Astrocyte of the cerebellum (primary cell): ENCODE data around the gene NTMT1.

ENCODE experiments used
- DNase-seq: peaks from one replicate; pipeline ENCODE4 v3.0.0-alpha.2; 2011; ENCODE audit warnings: low read depth
- H3K4me3 ChIP-seq: 2 replicates; pipeline ENCODE4 v1.5.1; 2011; ENCODE audit warnings: mild to moderate bottlenecking, low read depth, low read length, moderate library complexity
- in situ Hi-C: cut with HindIII; loops from 2 replicates; pipeline ENCODE4 v1.10.0; 2017; ENCODE audit warnings: low sequenced_read_pairs
- TF ChIP-seq, protein P1 (sequence below): IDR thresholded peaks from 2 replicates; pipeline ENCODE4 v1.5.1; 2012; ENCODE audit warnings: low read length, low read depth, moderate library complexity, mild to moderate bottlenecking; ENCODE audit errors: missing control alignments

NTMT1 gene

DNA sequence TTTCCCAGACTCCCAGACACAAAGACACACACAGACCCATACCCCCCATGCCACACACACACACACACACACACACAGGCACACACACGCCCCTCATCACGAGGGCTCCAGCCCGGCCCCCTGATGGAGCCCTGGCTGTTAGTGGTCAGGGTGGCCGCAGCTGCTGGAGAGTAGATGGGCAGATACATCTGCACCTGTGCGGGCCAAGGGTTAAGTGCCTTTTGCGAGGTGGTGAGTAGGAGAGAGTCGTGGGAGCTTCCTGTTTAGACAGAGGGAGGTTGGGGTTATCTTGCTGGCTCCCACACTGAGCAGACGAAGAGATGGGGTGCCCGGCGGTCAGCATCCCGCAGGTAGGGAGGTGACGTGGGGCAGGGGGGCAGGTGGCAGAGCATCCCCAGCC, 47.6 kb downstream of the NTMT1 start:
- in situ Hi-C loops: loop anchor here (10.0 kb wide), 1 partner anchor 51 kb away; no protein-coding TSS in a partner anchor
- TF ChIP-seq, protein P1, sequence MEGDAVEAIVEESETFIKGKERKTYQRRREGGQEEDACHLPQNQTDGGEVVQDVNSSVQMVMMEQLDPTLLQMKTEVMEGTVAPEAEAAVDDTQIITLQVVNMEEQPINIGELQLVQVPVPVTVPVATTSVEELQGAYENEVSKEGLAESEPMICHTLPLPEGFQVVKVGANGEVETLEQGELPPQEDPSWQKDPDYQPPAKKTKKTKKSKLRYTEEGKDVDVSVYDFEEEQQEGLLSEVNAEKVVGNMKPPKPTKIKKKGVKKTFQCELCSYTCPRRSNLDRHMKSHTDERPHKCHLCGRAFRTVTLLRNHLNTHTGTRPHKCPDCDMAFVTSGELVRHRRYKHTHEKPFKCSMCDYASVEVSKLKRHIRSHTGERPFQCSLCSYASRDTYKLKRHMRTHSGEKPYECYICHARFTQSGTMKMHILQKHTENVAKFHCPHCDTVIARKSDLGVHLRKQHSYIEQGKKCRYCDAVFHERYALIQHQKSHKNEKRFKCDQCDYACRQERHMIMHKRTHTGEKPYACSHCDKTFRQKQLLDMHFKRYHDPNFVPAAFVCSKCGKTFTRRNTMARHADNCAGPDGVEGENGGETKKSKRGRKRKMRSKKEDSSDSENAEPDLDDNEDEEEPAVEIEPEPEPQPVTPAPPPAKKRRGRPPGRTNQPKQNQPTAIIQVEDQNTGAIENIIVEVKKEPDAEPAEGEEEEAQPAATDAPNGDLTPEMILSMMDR: no peak
- DNase-seq: no peak
- no peak overlapping the region for H3K4me3 ChIP-seq

DNA sequence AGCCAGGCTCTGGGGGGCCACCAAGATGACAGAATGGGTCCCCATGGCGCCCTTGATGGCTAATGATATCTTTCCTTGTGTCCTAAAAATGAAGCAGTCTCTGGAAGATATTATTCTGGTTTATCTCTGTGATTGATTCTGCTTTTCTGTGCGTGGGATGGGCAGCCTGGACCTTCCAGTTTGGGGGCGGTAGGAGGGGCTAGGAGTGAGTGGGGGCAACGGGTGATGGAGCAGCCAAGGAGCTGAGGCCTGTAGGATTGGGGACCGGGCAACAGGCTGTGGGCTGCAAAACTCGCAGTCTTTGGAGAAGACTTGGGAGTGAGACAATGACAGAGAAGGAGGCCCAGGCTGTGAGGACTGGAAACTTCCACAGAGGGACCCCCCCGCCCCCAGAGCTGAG, 48.3 kb downstream of the NTMT1 start:
- no peak for DNase-seq
- in situ Hi-C loops: loop anchor here (10.0 kb wide), 1 partner anchor 51 kb away; no protein-coding TSS in a partner anchor
- TF ChIP-seq, protein P1: no peak
- no peak overlapping the region for H3K4me3 ChIP-seq

- in situ Hi-C loops: loop anchor here (5.0 to 10.0 kb wide), 2 partner anchors 43 to 49 kb away; no protein-coding TSS in a partner anchor
- H3K4me3 ChIP-seq: no peak overlapping the region
- TF ChIP-seq, protein P1: no peak
- no peak for DNase-seq
These were observed 49.7 kb downstream of the NTMT1 start for GRCh38 chr9:129675620-129676019.

GRCh38 chr9:129676287-129676686, 50.3 kb downstream of the NTMT1 start:
- in situ Hi-C loops: loop anchor here (5.0 to 10.0 kb wide), 2 partner anchors 44 to 49 kb away; no protein-coding TSS in a partner anchor
- TF ChIP-seq, protein P1: no peak

DNA sequence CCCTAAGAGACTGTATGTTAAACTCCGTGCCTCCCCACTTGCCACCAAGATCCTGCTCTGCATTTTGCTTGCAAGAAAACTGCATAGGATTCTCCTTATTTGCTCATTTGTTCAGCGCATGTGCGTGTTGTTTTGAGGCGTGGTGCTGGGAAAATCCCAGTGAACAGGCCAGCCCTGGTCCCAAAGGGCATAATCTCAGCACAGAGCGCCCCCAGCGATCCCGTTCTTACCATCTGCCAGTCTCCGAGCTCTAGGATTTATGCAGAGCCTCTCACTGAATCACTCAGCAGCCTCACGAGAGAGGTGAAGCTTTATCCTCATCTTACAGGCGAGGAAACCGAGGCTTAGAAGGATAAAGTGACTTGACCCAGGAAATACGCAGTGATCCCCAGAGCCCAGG, 51.0 kb downstream of the NTMT1 start:
- no peak for DNase-seq
- in situ Hi-C loops: loop anchor here (5.0 to 10.0 kb wide), 2 partner anchors 45 to 48 kb away; no protein-coding TSS in a partner anchor
- TF ChIP-seq, protein P1: no peak
- H3K4me3 ChIP-seq: no peak overlapping the region

More at GRCh38 chr9:129676287-129676686, 50.3 kb downstream of the NTMT1 start:
- no peak for DNase-seq
- no peak overlapping the region for H3K4me3 ChIP-seq

DNA sequence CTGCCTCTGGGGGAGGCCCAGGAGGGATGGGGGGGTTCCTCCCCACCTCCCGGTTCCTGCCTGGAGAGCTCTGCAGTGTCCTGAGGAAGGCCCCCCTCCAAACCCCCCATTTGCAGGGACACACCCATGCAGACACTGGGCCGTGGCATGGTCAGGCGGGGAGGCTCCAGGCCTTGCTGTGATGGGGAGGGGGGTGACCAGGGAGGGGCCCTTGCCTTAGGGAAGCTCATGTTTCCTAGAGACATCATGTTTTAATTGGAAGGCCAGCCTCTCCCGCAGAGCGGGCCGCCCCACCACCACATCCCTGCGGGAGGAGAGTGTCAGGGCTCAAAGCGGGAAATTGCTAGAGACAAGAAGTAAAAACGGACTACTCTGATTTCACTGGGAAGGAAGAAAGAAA, 51.5 kb downstream of the NTMT1 start:
- in situ Hi-C loops: loop anchor here (5.0 to 10.0 kb wide), 2 partner anchors 45 to 47 kb away; no protein-coding TSS in a partner anchor
- H3K4me3 ChIP-seq: no peak overlapping the region

More for the DNA sequence above, 51.5 kb downstream of the NTMT1 start:
- TF ChIP-seq, protein P1: no peak
- no peak for DNase-seq
